ENCODE measurements around the gene LTBP1.

Gene LTBP1

GRCh38 chr2:33086400-33087015 lies 139.8 kb downstream of the LTBP1 start:
- Histone ChIP-seq H3K27ac (replicated peaks) (no peak overlapping the region), H3K4me3 (replicated peaks; ENCODE audit: insufficient read depth, low read length) (no peak overlapping the region), H3K27me3 (ENCODE audit: insufficient read depth, poor library complexity, severe bottlenecking) (no peaks in the 10 kb centered on the region)
- DNase-seq (ENCODE audit: low read depth in 1 of 2, low spot score in 1 of 2), result peak in 1 of 2 experiments; percentile 74
- TF ChIP-seq SPI1 (IDR thresholded peaks at IDR 0.05; ENCODE audit: borderline replicate concordance, low read depth) (peak; percentile 75; the same call in 1 of the 2 replicates), CTCF (IDR thresholded peaks at IDR 0.05; ENCODE audit: insufficient read depth, low read length) (no peak)

- H3K27ac ChIP-seq (replicated peaks), result no peak overlapping the region
- H3K4me3 ChIP-seq (replicated peaks; ENCODE audit: insufficient read depth, low read length), result no peak overlapping the region
- TF ChIP-seq GABPA (IDR thresholded peaks at IDR 0.05; ENCODE audit: low read depth) (no peak), CTCF (IDR thresholded peaks at IDR 0.05; ENCODE audit: insufficient read depth, low read length) (no peak), SPI1 (IDR thresholded peaks at IDR 0.05; ENCODE audit: borderline replicate concordance, low read depth) (no peak), POLR2AphosphoS5 (IDR thresholded peaks at IDR 0.05; ENCODE audit: low read depth) (no peak), REST (IDR thresholded peaks at IDR 0.05; ENCODE audit: insufficient replicate concordance, low read depth) (no peak)
- no peak for DNase-seq (ENCODE audit: low read depth in 1 of 2, low spot score in 1 of 2)
- H3K27me3 ChIP-seq (ENCODE audit: insufficient read depth, poor library complexity, severe bottlenecking), result no peaks in the 10 kb centered on the region
Observed at GRCh38 chr2:33090553-33091134, 143.9 kb downstream of the LTBP1 start.

GRCh38 chr2:33091541-33092123 lies 144.9 kb downstream of the LTBP1 start:
- Histone ChIP-seq H3K27me3 (ENCODE audit: insufficient read depth, poor library complexity, severe bottlenecking) (no peaks in the 10 kb centered on the region), H3K4me3 (replicated peaks; ENCODE audit: insufficient read depth, low read length) (no peak overlapping the region)
- no peak for TF ChIP-seq CTCF (IDR thresholded peaks at IDR 0.05; ENCODE audit: insufficient read depth, low read length)
- no peak for TF ChIP-seq SPI1 (IDR thresholded peaks at IDR 0.05; ENCODE audit: borderline replicate concordance, low read depth)
- no peak for TF ChIP-seq GABPA (IDR thresholded peaks at IDR 0.05; ENCODE audit: low read depth)
- TF ChIP-seq REST (IDR thresholded peaks at IDR 0.05; ENCODE audit: insufficient replicate concordance, low read depth), result no peak
- no peak for TF ChIP-seq POLR2AphosphoS5 (IDR thresholded peaks at IDR 0.05; ENCODE audit: low read depth)

More at GRCh38 chr2:33091541-33092123, 144.9 kb downstream of the LTBP1 start:
- no peak overlapping the region for H3K27ac ChIP-seq (replicated peaks)
- no peak for DNase-seq (ENCODE audit: low read depth in 1 of 2, low spot score in 1 of 2)

Measured in HL-60 (cell line).